A549 (cell line): ENCODE results near the gene CREBL2.

Source experiments
- CBX2 ChIP-seq: fragments of 200-600 bp; sonication (generic); IDR thresholded peaks from 2 replicates; pipeline ENCODE4 v1.6.1; 2016; ENCODE audit warnings: low read depth, mild to moderate bottlenecking, borderline replicate concordance
- CEBPB ChIP-seq, 2 experiments: fragments of >200 bp in 1 of 2; sonication (Bioruptor Twin) in 1 of 2; formaldehyde crosslinking in 1 of 2; IDR thresholded peaks; 2 replicates each; pipeline ENCODE4 v1.6.1; 2012 to 2016
- CTCF ChIP-seq: fragments of >200 bp; sonication (Bioruptor Twin); formaldehyde crosslinking; IDR thresholded peaks from 3 replicates; pipeline ENCODE4 v1.5.1; 2016
- EP300 ChIP-seq, 2 experiments: fragments of >200 bp; sonication (Bioruptor Twin); formaldehyde crosslinking; IDR thresholded peaks; 2 replicates in 1 of 2; 3 replicates in 1 of 2; pipeline ENCODE4 v1.6.1; 2016 to 2017
- ESRRA ChIP-seq: fragments of 150-350 bp; IDR thresholded peaks from 2 replicates; pipeline ENCODE4 v1.6.1; 2014; ENCODE audit warnings: mild to moderate bottlenecking, low read length, borderline replicate concordance
- HMGXB4 ChIP-seq: fragments of 250-450 bp; sonication (Bioruptor Pico); IDR thresholded peaks from 2 replicates; pipeline ENCODE4 v1.5.0; 2021; ENCODE audit warnings: mild to moderate bottlenecking, moderate library complexity, borderline replicate concordance
- JUNB ChIP-seq: fragments of >200 bp; sonication (Bioruptor Twin); formaldehyde crosslinking; IDR thresholded peaks from 2 replicates; pipeline ENCODE4 v1.6.1; 2016
- NPAS2 ChIP-seq: fragments of 250-450 bp; sonication (Bioruptor Pico); IDR thresholded peaks from 2 replicates; pipeline ENCODE4 v1.8.0; 2022; ENCODE audit warnings: mild to moderate bottlenecking, moderate library complexity, borderline replicate concordance
- NR3C1 ChIP-seq: fragments of >200 bp; sonication (Bioruptor Twin); formaldehyde crosslinking; IDR thresholded peaks from 3 replicates; pipeline ENCODE4 v1.6.1; 2017
- PHF8 ChIP-seq: fragments of 200-600 bp; sonication (generic); IDR thresholded peaks from 2 replicates; pipeline ENCODE4 v1.6.1; 2016; ENCODE audit warnings: low read depth, mild to moderate bottlenecking, antibody characterized with exemption, moderate library complexity, borderline replicate concordance
- POLR2A ChIP-seq: IDR thresholded peaks from 2 replicates; pipeline ENCODE4 v1.6.1; 2012; ENCODE audit warnings: mild to moderate bottlenecking, low read length
- RAD21 ChIP-seq, 2 experiments: fragments of >200 bp in 1 of 2; sonication (Bioruptor Twin) in 1 of 2; formaldehyde crosslinking in 1 of 2; IDR thresholded peaks in 1 of 2; conservative IDR thresholded peaks in 1 of 2; 2 replicates in 1 of 2; 3 replicates in 1 of 2; pipeline ENCODE4 v1.6.1; 2012 to 2018; ENCODE audit warnings: inconsistent platforms in 1 of 2
- ZFP36 ChIP-seq: fragments of 450-650 bp; IDR thresholded peaks from 2 replicates; pipeline ENCODE4 v1.6.1; 2014; ENCODE audit warnings: borderline replicate concordance; ENCODE audit not compliant: partially characterized antibody
- TF ChIP-seq, protein P1 (sequence below): fragments of 200-600 bp; sonication (generic); IDR thresholded peaks from 2 replicates; pipeline ENCODE4 v1.6.1; 2016; ENCODE audit warnings: antibody characterized with exemption, mild to moderate bottlenecking, moderate library complexity

DNA sequence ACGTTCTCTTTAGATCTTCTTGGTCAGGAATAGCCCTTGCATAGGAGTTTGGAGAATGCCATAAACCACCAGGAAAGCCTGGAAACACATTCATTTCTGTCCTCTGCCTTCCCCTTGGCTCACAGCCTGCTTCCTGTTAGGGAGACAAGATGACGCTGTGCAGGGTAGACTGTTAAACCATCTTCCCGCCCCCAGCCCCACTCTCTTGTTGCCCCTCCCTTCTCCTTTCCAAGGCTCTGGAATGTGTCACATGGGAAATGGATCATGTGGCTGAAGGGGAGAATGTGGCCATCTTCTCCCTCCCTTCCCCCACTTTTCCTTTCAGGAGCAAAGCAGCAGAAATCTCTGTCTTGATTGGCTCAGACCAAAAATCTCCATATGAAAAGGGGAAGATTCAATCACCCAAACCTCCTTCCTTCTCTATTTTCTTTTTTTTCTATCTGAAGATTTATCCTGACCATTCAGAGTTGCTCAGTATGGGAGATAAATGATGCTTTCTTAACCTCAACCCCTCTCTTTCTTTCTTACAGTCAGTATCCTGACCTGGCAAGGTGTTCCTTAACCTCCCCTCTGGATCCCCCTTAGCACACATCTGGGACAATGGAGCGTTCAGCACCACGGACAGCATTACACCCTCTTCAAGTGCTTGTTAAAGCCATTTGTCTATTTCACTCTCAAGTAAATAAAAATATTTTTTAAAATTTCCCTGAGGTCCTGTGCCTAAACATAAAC lies 72.9 kb downstream of the CREBL2 start:
- TF ChIP-seq ZFP36 = no peak
- no peak for TF ChIP-seq CTCF
- TF ChIP-seq, protein P1, sequence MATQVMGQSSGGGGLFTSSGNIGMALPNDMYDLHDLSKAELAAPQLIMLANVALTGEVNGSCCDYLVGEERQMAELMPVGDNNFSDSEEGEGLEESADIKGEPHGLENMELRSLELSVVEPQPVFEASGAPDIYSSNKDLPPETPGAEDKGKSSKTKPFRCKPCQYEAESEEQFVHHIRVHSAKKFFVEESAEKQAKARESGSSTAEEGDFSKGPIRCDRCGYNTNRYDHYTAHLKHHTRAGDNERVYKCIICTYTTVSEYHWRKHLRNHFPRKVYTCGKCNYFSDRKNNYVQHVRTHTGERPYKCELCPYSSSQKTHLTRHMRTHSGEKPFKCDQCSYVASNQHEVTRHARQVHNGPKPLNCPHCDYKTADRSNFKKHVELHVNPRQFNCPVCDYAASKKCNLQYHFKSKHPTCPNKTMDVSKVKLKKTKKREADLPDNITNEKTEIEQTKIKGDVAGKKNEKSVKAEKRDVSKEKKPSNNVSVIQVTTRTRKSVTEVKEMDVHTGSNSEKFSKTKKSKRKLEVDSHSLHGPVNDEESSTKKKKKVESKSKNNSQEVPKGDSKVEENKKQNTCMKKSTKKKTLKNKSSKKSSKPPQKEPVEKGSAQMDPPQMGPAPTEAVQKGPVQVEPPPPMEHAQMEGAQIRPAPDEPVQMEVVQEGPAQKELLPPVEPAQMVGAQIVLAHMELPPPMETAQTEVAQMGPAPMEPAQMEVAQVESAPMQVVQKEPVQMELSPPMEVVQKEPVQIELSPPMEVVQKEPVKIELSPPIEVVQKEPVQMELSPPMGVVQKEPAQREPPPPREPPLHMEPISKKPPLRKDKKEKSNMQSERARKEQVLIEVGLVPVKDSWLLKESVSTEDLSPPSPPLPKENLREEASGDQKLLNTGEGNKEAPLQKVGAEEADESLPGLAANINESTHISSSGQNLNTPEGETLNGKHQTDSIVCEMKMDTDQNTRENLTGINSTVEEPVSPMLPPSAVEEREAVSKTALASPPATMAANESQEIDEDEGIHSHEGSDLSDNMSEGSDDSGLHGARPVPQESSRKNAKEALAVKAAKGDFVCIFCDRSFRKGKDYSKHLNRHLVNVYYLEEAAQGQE = peak; percentile 96
- no peak for TF ChIP-seq CEBPB (IDR thresholded peaks at IDR 0.05)
- TF ChIP-seq PHF8 = no peak
- TF ChIP-seq CBX2 = no peak
- TF ChIP-seq NPAS2 (CRISPR knock-in tag) = no peak
- no peak for TF ChIP-seq ESRRA
- TF ChIP-seq NR3C1 = no peak
- TF ChIP-seq POLR2A = no peak
- TF ChIP-seq RAD21 (conservative IDR thresholded peaks at IDR 0.05 in 1 of 2, IDR thresholded peaks at IDR 0.05 in 1 of 2) = no peak
- no peak for TF ChIP-seq EP300 (IDR thresholded peaks at IDR 0.05)
- no peak for TF ChIP-seq HMGXB4 (CRISPR knock-in tag)
- no peak for TF ChIP-seq JUNB
